Kidney (tissue), 14 donors: ENCODE results near the gene EBP. TPM values are rescaled to one million over a fixed set of nuclear protein-coding genes. Genes with fewer than 3 reads are reported as not detected.

Experiments
- DNase-seq, 5 donors: peaks; one replicate each; pipeline ENCODE4 v3.0.0-alpha.2; 2013 to 2020
- FAIRE-seq: peaks from 2 replicates; lab custom pipeline; 2012; peaks lifted over from hg19 to GRCh38; lab: Jason Lieb, UNC
- H3K27ac ChIP-seq, 2 donors: one replicate each; pipeline ENCODE4 v1.7.0; 2013; ENCODE audit warnings: low read depth in 2 of 2, low read length in 2 of 2, inconsistent platforms in 1 of 2
- H3K27me3 ChIP-seq: one replicate; pipeline ENCODE4 v1.7.1; 2013; ENCODE audit warnings: low read length, inconsistent platforms; ENCODE audit not compliant: control insufficient read depth, insufficient read depth
- H3K36me3 ChIP-seq, 3 donors: one replicate each; pipeline versions ENCODE4 v1.7.0 to v1.7.1; 2013; ENCODE audit warnings: low read length in 3 of 3, control low read depth in 1 of 3, inconsistent platforms in 1 of 3; ENCODE audit not compliant: insufficient read depth in 3 of 3, control insufficient read depth in 2 of 3
- H3K4me1 ChIP-seq, 3 donors: one replicate each; pipeline versions ENCODE4 v1.7.0 to v1.7.1; 2013; ENCODE audit warnings: low read length in 3 of 3, inconsistent platforms in 1 of 3, low read depth in 1 of 3; ENCODE audit not compliant: control insufficient read depth in 2 of 3, insufficient read depth in 2 of 3
- H3K4me3 ChIP-seq, 3 donors: one replicate each; pipeline versions ENCODE4 v1.7.0 to v1.8.1; 2013; ENCODE audit warnings: low read length in 3 of 3, control low read depth in 1 of 3, inconsistent platforms in 1 of 3
- H3K9ac ChIP-seq, 3 donors: one replicate each; pipeline versions ENCODE4 v1.7.0 to v1.7.1; 2013; ENCODE audit warnings: low read length in 3 of 3, control low read depth in 1 of 3, inconsistent platforms in 1 of 3
- H3K9me3 ChIP-seq, 3 donors: one replicate each; pipeline versions ENCODE4 v1.7.0 to v1.7.1; 2013; ENCODE audit warnings: low read length in 3 of 3, control low read depth in 1 of 3, inconsistent platforms in 1 of 3; ENCODE audit not compliant: control insufficient read depth in 2 of 3, insufficient read depth in 1 of 3
- CTCF ChIP-seq: IDR thresholded peaks from 3 replicates; pipeline ENCODE4 v1.5.1; 2012; ENCODE audit warnings: mild to moderate bottlenecking, moderate library complexity, borderline replicate concordance; ENCODE audit not compliant: insufficient read depth; ENCODE audit errors: extremely low read depth
- intact Hi-C: fragments of 100-400 bp; cut with DNase I; formaldehyde crosslinking; loops from one replicate; pipeline ENCODE4 v1.11.1; 2022
- polyA plus RNA-seq: library from polyadenylated mRNA; stranded (reverse); fragments of 350-450 nt; fragmentation: Illumina TruSeq; extraction: RNeasy Lipid Tissue Mini Kit (QIAGEN cat#74804); gene quantifications from one replicate; pipeline ENCODE4 v1.2.3, GENCODE V29; 2014; ENCODE audit warnings: low read depth, low replicate concordance; ENCODE audit not compliant: insufficient read depth
- total RNA-seq: library from RNA; stranded (reverse); fragmentation: NEBNext Ultra II Directional; extraction: Animal tissue kit (Norgen Biotek cat#: 25700); gene quantifications from one replicate; pipeline ENCODE4 v1.2.1, GENCODE V29; 2021
- donor health status: control.
- donor health status: control.
- donor health status: control.
- donor health status: control.
- donor health status: control.
- donor health status: DM: yes; HTN: yes; CAD: no.
- donor health status: Normal renal cell carcinoma (clear cell type).

The EBP gene
- total and polyA plus RNA-seq, 2 donors from 2014 or later, result 33.8 to 164 TPM

- Histone ChIP-seq H3K4me1 (no peaks in the 10 kb centered on the region), H3K36me3 (no peaks in the 10 kb centered on the region), H3K27me3 (no peaks in the 10 kb centered on the region), H3K9me3 (no peaks in the 10 kb centered on the region), H3K4me3 (no peak overlapping the region), H3K27ac (no peak overlapping the region), H3K9ac (no peak overlapping the region)
- DNase-seq, result peak in 1 of 5 donors; percentile 15
- no peak for TF ChIP-seq CTCF
- FAIRE-seq, result no peak
- intact Hi-C loops, result no loop called here
Observed at GRCh38 chrX:48491809-48492208, 29.8 kb upstream of the EBP start.

GRCh38 chrX:48492293-48492910 is 29.2 kb upstream of the EBP start:
- H3K27me3 ChIP-seq, result no peaks in the 10 kb centered on the region
- H3K9ac ChIP-seq, result no peak overlapping the region
- peak in 1 of 5 donors; percentile 74 for DNase-seq
- no peak overlapping the region for H3K4me3 ChIP-seq
- no peak overlapping the region for H3K27ac ChIP-seq
- H3K9me3 ChIP-seq, result no peaks in the 10 kb centered on the region
- TF ChIP-seq CTCF, result no peak
- H3K4me1 ChIP-seq, result no peaks in the 10 kb centered on the region
- intact Hi-C loops, result no loop called here
- H3K36me3 ChIP-seq, result no peaks in the 10 kb centered on the region
- no peak for FAIRE-seq

GRCh38 chrX:48493890-48494364 is 27.7 kb upstream of the EBP start:
- no peak overlapping the region for H3K4me3 ChIP-seq
- H3K27ac ChIP-seq, result no peak overlapping the region
- no peaks in the 10 kb centered on the region for H3K27me3 ChIP-seq
- no peak overlapping the region for H3K9ac ChIP-seq
- FAIRE-seq, result no peak
- TF ChIP-seq CTCF, result peak; percentile 24
- peak in 4 of 5 donors; percentile 48 to 61 (median 58) for DNase-seq
- no peaks in the 10 kb centered on the region for H3K4me1 ChIP-seq
- no peaks in the 10 kb centered on the region for H3K9me3 ChIP-seq
- no peaks in the 10 kb centered on the region for H3K36me3 ChIP-seq
- intact Hi-C loops, result no loop called here
